Muscle of leg (tissue), 9 donors: ENCODE data around the gene KIF21A. TPM values are rescaled to one million over a fixed set of nuclear protein-coding genes. Genes with fewer than 3 reads are reported as not detected.

ENCODE experiments used
- polyA plus RNA-seq, 8 donors: library from polyadenylated mRNA; unstranded; fragments of 120-200 nt; gene quantifications; one replicate each; pipeline versions ENCODE4 v1.2.1 to v1.2.3, GENCODE V29; 2013; ENCODE audit warnings: inconsistent platforms in 1 of 8, low replicate concordance in 1 of 8; ENCODE audit not compliant: insufficient read length in 8 of 8, insufficient read depth in 1 of 8
- total RNA-seq: library from RNA; stranded (reverse); fragments of 120-200 nt; gene quantifications from one replicate; pipeline ENCODE4 v1.2.4, GENCODE V29; 2013

KIF21A gene
- total and polyA plus RNA-seq, 9 donors, result 3.2 to 6.7 (median 4.8) TPM

Other genes starting within 250 kb of the KIF21A start
- 0.09 TPM for gene ABCD2, start 176.7 kb upstream of the KIF21A start, total RNA-seq
- under 1 TPM; 0.05 to 0.12 (median 0.07) TPM for gene ABCD2, start 176.7 kb upstream of the KIF21A start, polyA plus RNA-seq